Stimulated activated CD8-positive, alpha-beta memory T cell treated with anti-CD3 and anti-CD28 coated beads, Interleukin-7, amount 100 ng/mL, for 1 hour (primary cell): ENCODE data around the gene ULK4.
"Not testable (repeated sequence)": the region's sequence is repeated elsewhere in the genome, so short reads cannot be mapped to it uniquely, and the experiment has no call there.

Source experiments
- DNase-seq, 2 donors: peaks; one replicate each; pipeline ENCODE4 v3.0.0-alpha.2; 2020; ENCODE audit warnings: low read depth in 2 of 2

The ULK4 gene

GRCh38 chr3:41502481-41502880, 459.4 kb downstream of the ULK4 start:
- DNase-seq: no peak

- no peak for DNase-seq
Measured at GRCh38 chr3:41502023-41502422, 459.9 kb downstream of the ULK4 start.

GRCh38 chr3:41498847-41499246, 463.1 kb downstream of the ULK4 start:
- no peak for DNase-seq

- no peak for DNase-seq
Measured at GRCh38 chr3:41490360-41490759, 471.5 kb downstream of the ULK4 start.

GRCh38 chr3:41489231-41489630, 472.7 kb downstream of the ULK4 start:
- no peak for DNase-seq

GRCh38 chr3:41488501-41488900, 473.4 kb downstream of the ULK4 start:
- no peak for DNase-seq

- no peak for DNase-seq
Measured at GRCh38 chr3:41485484-41485883, 476.4 kb downstream of the ULK4 start.

- no peak for DNase-seq
Measured at GRCh38 chr3:41482134-41482533, 479.8 kb downstream of the ULK4 start.

GRCh38 chr3:41478278-41478677, 483.6 kb downstream of the ULK4 start:
- no peak for DNase-seq

GRCh38 chr3:41477399-41478014, 484.4 kb downstream of the ULK4 start:
- no peak for DNase-seq

GRCh38 chr3:41469083-41469482, 492.8 kb downstream of the ULK4 start:
- no peak for DNase-seq

GRCh38 chr3:41467481-41467880, 494.4 kb downstream of the ULK4 start:
- no peak for DNase-seq

GRCh38 chr3:41464858-41465257, 497.0 kb downstream of the ULK4 start:
- no peak for DNase-seq

GRCh38 chr3:41464401-41464800, 497.5 kb downstream of the ULK4 start:
- no peak for DNase-seq

- DNase-seq: no peak
Measured at GRCh38 chr3:41462103-41462691, 499.7 kb downstream of the ULK4 start.

- no peak for DNase-seq
Measured at GRCh38 chr3:41460736-41461135, 501.2 kb downstream of the ULK4 start.

GRCh38 chr3:41457176-41457575, 504.7 kb downstream of the ULK4 start:
- no peak for DNase-seq

- no peak for DNase-seq
Measured at GRCh38 chr3:41456162-41456561, 505.7 kb downstream of the ULK4 start.

- not testable (repeated sequence) for DNase-seq
Measured at GRCh38 chr3:41453618-41454017, 508.3 kb downstream of the ULK4 start.

- no peak for DNase-seq
Measured at GRCh38 chr3:41450416-41451231, 511.3 kb downstream of the ULK4 start.

GRCh38 chr3:41448396-41448795, 513.5 kb downstream of the ULK4 start:
- no peak for DNase-seq

GRCh38 chr3:41447701-41448100, 514.2 kb downstream of the ULK4 start:
- no peak for DNase-seq

GRCh38 chr3:41446316-41446715, 515.6 kb downstream of the ULK4 start:
- not testable (repeated sequence) for DNase-seq
